C1 segment of cervical spinal cord (tissue), 14 donors: ENCODE data around the gene CNTNAP2.

Source experiments
- DNase-seq, 14 donors: peaks; one replicate each; lab custom pipeline; 2025; lab: John Stamatoyannopoulos, UW

Gene CNTNAP2

DNA sequence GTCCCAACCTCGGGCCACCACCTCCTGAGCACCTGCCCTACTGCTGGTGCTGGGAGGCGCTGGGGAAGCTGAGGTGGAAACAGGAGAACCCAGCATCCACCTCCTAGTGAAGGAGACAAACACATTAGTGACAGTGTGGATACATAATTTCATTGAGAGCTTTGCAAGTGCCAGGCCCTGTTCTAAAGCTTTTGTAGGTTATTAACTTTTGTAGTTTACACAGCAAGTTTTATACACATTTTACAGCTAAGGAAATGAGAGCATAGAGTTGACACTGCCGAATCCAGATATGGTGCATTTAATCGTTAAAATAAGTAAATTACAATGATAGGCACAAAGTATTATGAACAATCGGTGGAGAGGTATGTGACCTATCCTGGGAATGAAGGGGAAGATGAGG is 2007.9 kb downstream of the CNTNAP2 start:
- DNase-seq, result no peak

DNA sequence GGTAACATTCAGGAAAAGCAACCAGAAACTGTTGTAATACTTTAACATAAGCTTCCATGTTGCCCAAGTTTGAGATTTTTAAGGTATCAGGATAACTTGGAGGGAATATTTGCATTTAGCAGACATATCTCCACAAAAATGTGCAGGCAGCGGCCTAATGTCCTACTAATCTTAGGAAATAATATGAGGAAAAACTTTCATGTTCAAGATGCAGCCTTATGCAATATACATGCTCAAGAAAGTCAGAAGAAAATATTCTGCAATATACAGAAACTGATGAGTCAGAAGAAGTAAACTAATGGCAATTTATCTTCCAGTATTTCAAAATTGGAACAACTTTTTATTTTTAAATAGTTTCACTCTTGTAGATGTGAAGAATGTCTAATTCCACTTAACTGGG is 2010.8 kb downstream of the CNTNAP2 start:
- no peak for DNase-seq

DNA sequence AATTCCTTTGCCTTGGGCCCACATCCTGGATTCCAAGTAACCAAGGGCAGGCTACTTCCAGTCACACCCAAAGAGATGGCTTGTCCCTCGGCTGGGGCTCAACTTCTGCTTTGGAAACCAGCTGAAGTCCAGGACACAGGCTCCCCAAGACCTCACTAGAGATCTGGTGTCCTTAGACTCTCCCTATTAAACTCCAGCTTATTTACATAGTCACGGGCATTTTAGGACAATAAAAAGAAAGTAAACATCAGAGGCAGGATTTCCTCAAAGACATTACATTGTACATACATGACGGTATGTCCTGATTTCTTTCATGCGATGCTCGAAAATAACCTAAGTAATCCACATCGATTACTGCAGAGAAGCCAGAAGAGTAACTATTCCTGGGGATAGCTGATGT is 2012.4 kb downstream of the CNTNAP2 start:
- DNase-seq, result no peak

DNA sequence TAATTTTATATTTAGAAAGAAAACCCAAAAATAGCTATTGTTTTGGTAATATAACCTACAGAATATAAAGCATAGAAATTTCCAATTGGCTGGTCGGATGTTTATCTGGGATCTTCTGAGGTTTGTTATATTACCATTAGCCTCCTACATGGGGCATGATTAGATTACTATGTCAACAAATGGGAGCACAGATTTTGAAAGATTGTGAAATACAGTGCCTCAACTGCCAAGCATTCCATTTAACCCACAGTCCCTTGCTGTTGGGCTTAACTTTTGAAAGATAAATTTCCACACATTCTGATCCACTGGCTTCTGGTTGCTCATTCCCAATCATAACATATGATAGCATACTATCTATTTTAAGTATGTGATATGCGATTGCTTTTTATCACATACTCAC is 2018.5 kb downstream of the CNTNAP2 start:
- no peak for DNase-seq

DNA sequence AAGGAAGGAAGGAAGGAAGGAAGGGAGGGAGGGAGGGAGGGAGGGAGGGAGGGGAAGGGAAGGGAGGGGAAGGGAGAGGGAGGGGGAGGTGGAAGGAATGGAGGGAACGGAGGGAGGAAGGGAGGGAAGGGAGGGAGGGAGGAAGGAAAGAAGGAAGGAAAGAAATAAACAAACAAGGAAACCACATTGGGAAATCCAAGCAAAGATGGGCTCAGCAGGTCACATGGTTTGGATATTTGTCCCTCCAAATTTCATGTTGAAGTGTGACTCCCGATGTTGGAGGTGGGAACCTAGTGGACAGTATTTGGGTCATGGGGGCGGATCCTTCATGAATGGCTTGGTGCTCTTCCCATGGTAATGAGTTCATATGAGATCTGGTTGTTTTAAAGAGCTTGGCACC is 2019.4 kb downstream of the CNTNAP2 start:
- no peak for DNase-seq

DNA sequence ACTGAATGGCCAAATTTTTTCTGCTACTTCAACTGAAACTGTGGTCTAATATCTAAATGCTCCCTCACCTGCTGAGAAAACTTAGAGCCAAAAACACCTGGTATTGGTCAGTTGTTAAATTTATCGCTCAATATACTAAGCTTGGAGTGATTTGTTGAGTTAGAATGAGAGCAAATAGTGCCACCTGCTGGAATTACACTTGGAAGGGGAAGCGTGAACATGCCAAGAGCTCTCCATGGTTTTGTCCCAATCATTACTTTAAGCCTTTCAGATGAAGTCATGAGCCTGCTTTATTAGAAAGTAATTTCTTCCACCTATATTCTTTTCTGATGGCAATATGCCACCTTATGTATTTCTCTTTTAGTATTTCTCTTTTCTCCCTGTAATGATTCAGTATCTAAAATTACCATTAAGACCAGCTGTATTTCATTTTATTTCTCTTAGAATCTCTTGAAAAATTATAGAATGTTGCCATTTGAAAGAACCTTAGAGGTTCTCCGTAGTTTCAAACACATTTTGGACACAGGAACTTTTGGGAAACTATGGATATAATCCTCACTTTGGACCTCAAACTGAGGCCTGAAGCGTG is 2026.2 kb downstream of the CNTNAP2 start:
- peak in 1 of 14 donors; percentile 3 for DNase-seq

DNA sequence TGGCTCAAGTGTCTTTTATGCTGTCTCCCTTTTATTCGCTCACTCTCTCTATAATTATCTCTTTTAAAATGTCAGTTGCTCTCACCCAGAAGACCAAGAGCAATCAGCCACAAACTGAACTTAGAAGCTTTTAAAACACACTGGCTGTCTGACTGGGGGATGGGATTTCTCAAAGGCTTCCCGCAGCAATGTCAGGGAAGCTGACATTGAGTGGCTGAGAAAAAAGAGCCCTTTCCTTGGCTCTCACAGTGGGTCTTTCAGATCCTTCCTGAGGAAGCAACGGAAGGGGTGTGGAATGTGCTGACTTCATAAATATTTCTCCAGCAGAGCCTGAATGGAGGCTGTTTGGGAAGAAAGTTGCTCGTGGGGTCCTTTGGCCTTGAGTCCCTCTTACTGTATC is 2028.2 kb downstream of the CNTNAP2 start:
- no peak for DNase-seq

DNA sequence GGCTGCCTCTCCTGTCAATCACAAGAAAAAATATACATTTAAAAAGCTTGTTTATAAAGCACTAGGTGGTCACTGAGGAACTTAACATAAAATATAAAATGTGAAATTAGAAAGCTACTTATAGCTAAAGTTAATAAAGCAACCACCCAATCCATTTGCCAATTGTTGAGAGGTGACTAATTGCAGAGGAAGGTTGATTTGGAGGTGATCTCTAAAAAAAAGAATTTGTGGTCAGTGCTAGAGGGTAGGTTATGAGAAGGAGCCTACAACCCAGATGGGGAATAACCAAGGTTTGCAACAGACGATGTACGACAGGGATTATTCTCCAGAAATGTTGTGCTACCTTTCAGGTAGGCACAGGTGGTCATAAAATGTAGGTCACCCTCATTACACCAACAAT is 2029.7 kb downstream of the CNTNAP2 start:
- DNase-seq, result no peak

DNA sequence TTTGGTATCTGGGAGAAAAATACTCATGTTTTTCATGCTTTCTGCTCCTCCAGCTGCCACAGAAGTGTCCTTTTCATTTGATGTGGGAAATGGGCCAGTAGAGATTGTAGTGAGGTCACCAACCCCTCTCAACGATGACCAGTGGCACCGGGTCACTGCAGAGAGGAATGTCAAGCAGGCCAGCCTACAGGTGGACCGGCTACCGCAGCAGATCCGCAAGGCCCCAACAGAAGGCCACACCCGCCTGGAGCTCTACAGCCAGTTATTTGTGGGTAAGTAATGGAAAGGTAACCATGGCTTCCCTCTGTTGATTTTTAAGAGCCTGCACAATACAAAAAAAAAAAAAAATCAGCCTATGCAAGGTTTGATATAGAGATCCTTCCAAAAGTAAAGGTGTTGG is 2030.8 kb downstream of the CNTNAP2 start:
- DNase-seq, result no peak

DNA sequence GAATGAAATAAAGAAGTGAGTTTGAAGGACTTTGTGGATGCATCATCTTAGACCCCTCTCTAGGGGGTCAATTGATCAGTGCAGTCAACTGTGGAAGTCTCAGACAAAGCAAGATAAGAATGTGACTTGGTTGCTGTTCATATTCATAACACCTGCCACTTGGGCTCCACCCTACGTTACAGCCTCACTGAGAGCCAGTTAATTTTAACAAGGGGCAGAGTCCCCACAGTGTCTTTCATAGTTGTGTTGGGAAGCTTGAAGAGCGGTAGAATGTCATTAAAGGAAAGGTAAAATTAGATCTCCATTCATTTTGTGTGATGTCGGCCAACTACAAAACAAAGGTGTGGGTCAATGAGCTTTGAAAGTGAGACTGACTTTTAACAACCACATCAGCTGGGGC is 2031.9 kb downstream of the CNTNAP2 start:
- no peak for DNase-seq

DNA sequence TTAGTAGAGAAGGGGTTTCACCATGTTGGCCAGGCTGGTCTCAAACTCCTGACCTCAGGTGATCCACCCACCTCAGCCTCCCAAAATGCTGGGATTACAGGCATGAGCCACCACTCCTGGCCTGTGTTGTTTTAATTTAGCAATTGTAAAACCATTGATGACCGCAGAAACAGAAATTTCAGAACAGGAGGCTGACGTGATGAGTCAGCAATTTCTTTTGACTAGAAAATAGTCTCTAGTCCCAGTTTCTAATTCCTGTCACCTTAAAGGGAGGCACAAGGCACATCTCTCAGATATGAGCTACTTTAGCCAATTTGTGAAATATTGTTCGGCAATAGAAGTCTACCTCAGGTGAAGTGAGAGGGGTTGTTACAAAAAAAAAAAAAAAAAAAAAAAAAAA is 2033.1 kb downstream of the CNTNAP2 start:
- no peak for DNase-seq

DNA sequence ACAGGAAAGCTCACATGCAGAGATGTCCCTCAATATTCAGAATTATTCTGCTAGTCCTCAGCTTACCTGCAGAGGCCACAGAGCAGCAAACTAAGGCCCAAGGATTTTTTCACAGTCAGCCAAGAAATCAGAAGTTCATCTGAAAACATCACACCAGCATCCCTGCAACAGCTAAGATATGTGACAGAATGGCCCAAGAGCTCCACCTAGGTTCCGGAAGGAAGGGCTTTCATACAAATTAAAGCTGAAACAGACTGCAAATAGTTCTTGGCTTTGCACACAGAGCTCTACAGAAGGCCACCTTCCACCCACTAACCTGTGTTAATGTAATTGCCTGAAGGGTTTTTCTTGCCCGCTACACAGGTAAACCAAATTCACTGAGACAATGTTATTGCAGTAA is 2035.2 kb downstream of the CNTNAP2 start:
- no peak for DNase-seq

DNA sequence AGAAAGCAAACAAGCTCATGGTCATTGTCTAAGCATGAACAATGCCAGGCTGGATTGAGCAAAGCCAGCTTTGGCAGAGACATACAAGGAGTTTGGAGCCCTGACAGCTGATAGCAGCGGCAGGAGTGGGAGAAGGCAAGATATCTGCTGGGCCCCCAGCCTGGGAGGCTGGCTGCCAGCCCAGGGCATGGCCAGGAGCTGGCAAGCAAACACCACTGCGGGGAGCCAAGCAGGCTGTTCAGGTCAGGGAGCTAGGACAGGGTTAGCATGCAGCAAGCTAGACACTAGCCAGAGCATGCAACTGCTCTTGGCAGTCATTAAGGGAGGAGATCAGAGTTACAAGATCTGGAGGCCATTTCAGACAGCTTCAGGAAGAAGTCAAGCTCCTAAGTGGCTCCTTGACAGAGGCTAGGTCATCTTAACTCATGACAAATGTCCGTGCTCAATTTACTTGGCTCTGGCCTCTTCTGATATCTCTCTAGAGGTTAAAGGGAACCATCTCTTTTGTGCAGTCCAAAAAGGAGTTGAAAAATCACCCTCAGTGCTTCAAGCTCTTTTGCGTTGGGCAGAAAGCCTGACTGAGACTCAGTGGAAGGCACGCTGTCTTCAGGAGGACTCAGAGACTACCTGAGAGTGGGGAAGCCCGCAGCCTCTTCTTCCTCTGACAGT is 2037.1 kb downstream of the CNTNAP2 start:
- peak in 4 of 14 donors; percentile 2 to 96 (median 28) for DNase-seq

DNA sequence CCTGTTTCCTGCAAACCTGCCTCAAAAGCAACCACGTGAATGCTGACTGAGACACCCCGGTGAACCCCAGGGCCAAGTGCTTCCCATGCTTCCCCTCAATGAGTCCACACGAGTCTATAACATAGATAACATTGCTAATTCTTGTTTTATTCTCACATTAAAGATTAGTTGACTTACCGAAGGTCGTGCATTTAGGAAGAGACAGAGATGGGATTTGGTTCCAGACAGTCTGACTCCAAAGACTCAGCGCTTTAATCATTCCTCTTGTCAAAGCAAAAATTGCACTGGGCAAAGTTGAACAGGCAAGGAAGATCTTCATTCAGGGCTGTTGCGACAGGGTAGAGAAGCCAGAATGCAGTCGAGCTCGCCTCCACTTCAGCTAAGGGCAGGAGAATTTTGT is 2038.4 kb downstream of the CNTNAP2 start:
- DNase-seq, result no peak

DNA sequence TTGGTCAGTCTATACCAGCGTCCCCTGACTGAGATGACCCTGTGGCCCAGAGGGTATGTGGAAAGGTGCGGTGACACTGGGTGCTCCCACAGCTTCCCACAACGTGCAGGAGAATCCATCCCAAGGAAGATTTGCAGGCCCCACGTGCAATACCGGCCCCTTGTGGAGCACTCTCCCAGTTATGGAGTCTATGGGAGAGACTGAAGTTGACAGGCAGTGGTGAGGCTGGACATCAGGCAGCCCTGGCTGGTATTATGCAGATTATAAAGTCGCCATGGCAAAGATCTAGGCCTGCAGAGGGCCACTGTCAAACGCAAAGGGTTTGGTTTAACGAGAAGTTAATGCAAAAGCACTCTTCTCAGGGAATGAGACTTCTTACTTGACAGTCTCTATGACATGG is 2039.2 kb downstream of the CNTNAP2 start:
- no peak for DNase-seq

DNA sequence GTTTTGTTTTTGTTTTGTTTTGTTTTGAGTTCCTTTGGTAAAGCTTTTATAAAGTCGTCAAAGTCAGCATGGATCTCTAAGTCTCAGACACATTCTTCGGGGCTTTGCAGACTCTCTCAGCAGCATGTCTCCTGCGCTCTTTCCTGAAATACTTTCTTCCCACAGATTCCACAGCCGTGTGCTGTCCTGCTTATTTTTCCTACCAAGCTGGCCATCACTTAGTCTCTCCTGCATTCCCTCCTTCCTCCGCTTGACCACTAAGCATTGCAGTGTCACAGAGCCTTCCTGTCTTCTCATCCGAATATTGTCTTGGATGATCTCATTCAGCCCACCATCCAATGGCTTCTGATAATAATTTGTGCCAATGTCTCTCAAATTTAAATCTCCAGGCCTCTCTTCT is 2039.6 kb downstream of the CNTNAP2 start:
- no peak for DNase-seq

DNA sequence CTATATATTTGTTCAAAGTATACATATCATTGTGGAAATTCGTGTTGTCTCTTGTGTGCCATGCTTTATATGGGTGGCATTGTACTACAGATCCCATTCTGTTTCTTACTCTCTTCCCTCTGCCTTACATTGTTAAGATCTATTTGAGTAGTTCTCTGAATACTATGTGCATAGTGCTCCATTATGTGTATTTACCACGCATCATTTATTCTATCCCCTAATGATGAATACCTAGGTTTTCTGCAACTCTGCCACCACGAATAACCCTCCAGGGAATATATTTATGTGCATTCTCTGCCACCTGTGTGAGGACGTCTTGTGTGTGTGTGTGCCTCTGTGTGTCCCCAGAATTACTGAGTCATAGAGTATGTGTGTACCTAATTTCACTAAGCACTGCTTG is 2042.7 kb downstream of the CNTNAP2 start:
- no peak for DNase-seq

DNA sequence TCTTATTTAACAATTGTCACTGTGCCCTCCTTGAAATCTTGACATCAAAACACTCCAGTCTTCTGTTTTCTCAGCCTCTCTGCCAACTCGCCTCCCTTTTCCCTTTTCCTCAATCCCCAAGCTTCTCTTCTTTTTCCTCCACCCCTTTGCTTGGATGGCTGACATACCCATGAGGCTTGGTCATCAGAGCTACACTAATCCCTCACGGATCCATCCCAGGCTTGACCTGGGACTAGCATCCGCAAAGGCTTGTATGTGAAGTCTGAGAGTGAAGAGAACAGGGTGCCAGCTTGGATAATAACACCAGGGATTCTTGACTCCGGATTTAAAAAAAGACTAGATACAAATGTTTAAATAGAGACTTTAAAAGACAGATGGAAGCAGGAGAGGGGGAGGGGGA is 2045.2 kb downstream of the CNTNAP2 start:
- no peak for DNase-seq

DNA sequence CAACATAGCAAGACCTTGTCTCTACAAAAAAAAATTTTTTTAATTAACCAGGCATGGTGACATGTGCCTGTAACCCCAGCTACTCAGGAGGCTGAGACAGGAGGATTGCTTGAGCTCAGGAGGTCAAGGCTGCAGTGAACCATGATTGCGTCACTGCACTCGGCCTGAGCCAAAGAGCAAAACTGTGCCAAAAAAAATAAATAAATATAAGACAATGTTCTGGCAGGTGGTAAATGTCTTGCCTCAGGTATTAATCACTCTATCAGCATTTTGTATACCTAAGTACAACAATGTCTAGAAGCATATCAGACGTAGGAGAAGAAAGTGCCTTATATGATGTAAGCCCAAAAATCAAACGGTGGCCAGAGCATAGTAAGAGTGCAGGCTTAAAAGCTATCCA is 2046.2 kb downstream of the CNTNAP2 start:
- no peak for DNase-seq

DNA sequence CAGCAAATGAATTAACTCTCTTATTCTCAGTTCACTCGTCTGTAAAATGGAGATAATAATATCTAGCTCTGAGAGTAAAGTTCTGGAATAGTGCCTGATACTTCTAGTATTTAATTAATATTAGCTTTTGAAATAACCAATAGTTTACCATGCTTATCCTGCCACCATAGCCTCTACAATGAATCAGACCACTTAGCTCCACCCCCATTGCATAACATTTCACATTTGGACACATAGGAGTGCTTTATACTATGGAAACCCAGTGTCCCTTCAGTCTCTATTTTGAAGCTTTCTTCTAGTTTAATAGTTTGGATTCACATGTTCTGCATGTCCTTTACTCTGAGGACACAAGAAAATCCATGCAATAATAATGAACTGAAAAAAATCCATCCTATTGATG is 2046.6 kb downstream of the CNTNAP2 start:
- DNase-seq, result no peak

DNA sequence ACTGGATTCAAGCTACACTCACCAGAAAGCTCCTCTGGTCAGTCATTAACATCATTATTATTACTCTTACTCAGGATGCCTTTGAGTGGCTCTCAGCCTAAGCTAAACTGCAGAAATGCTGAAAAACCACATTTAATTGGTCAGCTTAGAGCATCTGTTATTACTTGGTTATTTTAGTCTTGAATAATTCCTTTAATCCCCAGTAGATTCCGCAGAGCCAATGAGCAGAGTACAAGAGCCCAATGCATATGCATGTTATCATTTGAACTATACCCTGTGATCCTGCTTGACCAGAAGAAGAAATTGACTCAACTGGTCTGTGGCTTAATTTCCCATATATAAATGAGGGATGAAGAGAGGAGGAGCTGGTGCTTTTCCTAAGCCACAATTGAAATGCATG is 2056.3 kb downstream of the CNTNAP2 start:
- DNase-seq, result no peak

DNA sequence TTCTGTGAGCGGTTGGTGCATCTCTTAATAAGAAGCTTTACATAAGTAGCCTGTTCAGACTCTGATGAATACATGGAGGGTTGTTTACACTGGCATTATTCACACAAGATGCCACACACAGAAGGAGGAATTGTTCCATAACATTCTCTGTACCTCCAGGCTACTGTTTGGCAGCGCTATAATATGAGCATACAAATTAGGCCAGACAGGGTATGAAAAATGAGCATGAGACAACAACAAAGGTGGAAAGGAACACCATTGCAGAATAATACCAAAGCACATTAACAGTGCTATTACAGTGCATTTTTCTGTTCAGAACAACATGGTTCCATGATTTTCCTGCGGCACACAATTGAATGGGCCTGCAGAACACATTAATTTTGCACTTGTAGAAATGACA is 2056.8 kb downstream of the CNTNAP2 start:
- DNase-seq, result peak in 1 of 14 donors; percentile 4

DNA sequence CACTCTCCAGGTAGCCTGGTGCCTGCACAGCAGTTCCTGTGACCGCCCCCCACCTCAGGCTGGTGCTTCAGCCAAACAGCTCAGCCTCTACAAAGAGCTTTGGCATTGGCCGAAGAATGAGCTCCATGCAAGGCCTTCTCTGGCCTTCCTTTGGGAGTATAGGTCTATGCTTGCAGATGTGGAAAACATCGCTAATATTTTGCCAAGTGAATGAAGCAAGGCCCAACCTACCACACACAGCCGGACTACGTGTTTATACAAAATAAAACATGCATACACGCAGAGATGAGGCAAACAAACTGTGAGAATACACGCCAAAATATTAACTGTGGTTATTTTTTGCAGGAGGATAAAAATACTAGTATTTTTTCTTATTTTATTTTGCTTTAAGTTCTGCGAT is 2057.8 kb downstream of the CNTNAP2 start:
- DNase-seq, result no peak

DNA sequence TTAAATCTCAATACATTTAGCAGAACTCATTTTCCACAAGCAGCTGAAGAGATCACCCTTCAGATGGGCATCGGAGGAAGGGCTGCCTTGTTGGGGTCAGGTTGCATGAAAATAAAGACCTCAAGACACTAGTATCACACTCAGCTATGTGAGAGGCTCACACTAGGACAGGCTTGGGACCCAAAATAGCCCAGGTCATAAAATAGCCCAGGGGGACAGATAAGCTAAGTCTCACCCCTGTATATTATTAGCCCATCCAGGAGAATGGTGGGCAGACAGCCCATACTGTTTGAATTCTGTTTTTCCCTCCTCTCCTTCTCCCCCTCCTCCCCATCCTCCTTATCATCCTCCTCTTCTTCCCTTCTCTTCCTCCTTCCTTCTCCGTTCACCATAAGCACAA is 2058.9 kb downstream of the CNTNAP2 start:
- DNase-seq, result no peak
